ENCODE measurements around the gene RTL10. TPM values are rescaled to one million over a fixed set of nuclear protein-coding genes. Genes with fewer than 3 reads are reported as not detected.
A peak's percentile ranks its signal among the peaks of the same experiment; 100 is the strongest.

RTL10 gene
- total RNA-seq, 3 donors from 2014 or later: 10.1 to 12.2 (median 11.9) TPM

DNA sequence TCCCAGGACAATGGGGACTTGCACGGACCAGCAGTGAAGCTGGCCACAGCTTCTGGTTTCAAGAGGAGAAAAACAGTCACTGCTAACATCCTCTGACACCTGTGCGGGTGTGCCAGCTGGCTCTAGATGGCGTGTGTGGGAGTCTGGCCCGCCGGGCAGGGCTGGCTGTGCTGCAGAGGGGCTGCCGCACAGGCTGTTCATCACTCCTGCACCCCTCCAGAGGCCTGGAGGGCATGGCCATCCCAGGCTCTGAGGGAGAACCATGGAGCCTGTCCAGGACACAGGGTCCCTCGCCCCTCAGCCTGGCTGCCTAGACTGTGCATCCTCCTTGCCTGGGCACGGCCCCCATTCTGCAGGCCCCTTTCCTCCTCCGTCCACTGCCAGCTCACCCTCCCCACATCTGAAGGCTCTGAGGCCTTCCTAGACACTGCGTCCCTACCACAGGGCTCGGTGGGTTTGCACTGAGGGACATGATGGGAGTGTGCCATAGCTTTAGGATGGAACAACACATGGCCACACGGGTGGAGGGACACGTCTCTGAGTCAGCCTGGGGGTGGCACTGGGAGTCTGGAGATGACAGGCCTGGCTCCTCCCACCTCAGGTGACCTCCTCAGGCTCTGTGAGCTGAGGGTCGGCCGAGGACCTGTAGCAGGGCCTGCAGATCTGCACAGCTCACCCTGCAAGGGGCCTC is 42.1 kb upstream of the RTL10 start:
- no peak for ATAC-seq
- Histone ChIP-seq H3K9me3 (no peaks in the 10 kb centered on the region), H3K4me3 (no peak overlapping the region), H3K36me3 (ENCODE audit: low read depth) (no peaks in the 10 kb centered on the region), H3K4me1 (ENCODE audit: low read depth) (peaks cover 4% of the 10 kb centered on the region)
- TF ChIP-seq, protein P1, sequence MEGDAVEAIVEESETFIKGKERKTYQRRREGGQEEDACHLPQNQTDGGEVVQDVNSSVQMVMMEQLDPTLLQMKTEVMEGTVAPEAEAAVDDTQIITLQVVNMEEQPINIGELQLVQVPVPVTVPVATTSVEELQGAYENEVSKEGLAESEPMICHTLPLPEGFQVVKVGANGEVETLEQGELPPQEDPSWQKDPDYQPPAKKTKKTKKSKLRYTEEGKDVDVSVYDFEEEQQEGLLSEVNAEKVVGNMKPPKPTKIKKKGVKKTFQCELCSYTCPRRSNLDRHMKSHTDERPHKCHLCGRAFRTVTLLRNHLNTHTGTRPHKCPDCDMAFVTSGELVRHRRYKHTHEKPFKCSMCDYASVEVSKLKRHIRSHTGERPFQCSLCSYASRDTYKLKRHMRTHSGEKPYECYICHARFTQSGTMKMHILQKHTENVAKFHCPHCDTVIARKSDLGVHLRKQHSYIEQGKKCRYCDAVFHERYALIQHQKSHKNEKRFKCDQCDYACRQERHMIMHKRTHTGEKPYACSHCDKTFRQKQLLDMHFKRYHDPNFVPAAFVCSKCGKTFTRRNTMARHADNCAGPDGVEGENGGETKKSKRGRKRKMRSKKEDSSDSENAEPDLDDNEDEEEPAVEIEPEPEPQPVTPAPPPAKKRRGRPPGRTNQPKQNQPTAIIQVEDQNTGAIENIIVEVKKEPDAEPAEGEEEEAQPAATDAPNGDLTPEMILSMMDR (IDR thresholded peaks at IDR 0.05): no peak
- intact Hi-C loops (cut with DNase I, micrococcal nuclease): no loop called here
- no peak for DNase-seq

DNA sequence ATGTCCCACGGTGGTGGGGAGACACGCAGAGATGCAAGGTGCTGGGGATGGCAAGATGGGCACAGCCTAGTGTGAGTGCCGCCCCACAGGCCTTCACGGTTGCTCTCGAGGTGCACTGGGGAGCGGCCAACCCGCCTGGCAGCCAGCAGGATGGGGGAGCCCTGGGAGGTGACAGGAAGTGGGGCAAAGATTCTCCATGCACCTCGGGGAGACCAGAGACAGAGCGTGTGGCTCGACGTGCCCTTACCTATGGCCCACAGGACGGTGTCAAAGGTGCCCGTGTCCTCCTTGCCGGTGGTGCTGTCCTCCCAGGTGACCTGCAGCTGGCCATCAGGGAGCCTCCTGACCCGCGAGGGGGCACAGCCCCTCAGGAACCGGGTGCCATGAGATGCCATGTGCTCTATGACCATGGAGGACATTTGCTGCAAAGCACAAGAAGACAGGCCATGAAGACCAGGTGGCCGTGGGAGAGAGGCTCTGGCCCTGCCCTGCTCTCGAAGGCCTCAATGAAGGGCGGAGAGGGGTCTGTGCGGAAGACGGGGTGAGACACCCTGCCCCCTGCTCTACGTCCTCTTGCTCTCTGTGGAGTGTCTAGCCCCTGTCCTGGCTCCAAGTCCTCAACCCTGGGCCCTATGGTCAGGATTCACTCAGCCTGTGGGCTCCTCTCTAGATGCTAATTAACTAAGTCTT is 40.6 kb upstream of the RTL10 start:
- ATAC-seq: no peak
- DNase-seq: peak in 1 of 3 donors; percentile 45
- TF ChIP-seq, protein P1 (IDR thresholded peaks at IDR 0.05): no peak
- Histone ChIP-seq H3K4me1 (ENCODE audit: low read depth) (no peaks in the 10 kb centered on the region), H3K4me3 (no peak overlapping the region), H3K9me3 (no peaks in the 10 kb centered on the region), H3K36me3 (ENCODE audit: low read depth) (no peaks in the 10 kb centered on the region)
- intact Hi-C loops (cut with DNase I, micrococcal nuclease): no loop called here

DNA sequence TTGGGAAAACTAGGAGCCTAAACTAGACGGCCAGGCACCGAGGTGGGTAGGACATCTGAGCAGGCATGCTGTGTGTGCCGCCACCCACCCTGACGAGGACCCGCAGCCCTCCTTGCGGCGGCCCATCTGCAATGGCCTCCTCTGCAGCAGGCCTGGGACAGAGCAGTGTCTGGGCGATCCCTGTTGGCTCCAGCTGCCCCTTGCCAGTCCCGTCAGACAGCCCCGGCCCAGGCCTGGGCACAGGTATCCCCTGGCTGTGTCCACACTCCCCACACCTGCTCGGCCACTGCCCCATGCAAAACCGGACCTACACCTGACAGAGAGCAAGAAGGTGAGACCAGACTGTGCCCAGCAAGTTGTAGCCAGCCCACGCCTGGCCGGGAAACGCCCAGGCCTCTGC is 38.7 kb upstream of the RTL10 start:
- Histone ChIP-seq H3K9me3 (no peaks in the 10 kb centered on the region), H3K4me1 (ENCODE audit: low read depth) (no peaks in the 10 kb centered on the region), H3K4me3 (no peak overlapping the region), H3K36me3 (ENCODE audit: low read depth) (no peaks in the 10 kb centered on the region)
- DNase-seq (peak in 1 of 3 donors; percentile 48), ATAC-seq (no peak)
- TF ChIP-seq, protein P1 (IDR thresholded peaks at IDR 0.05): no peak
- intact Hi-C loops (cut with DNase I, micrococcal nuclease): no loop called here

DNA sequence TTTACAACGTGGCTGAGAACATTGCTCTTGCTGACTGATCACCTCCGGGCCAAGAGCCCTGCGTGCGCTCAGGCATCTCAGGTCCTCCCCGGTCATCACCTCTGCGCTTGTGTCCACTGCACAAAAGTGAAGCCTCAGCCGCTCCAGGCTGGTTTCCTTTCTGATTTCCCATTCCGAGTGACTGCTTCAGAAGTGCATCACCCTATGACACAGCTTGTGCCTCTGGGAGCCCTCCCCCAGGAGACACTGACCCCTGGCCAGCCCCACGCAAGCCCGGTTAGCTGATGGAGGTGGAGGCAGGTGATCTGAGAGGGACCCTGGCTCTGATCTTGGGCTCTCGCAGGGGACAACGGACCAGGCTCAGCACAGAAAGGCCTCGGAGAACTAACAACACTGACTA is 38.3 kb upstream of the RTL10 start:
- H3K4me3 ChIP-seq: no peak overlapping the region
- no peaks in the 10 kb centered on the region for H3K9me3 ChIP-seq
- no peaks in the 10 kb centered on the region for H3K4me1 ChIP-seq (ENCODE audit: low read depth)
- ATAC-seq: no peak
- intact Hi-C loops (cut with DNase I, micrococcal nuclease): no loop called here
- DNase-seq: no peak
- H3K36me3 ChIP-seq (ENCODE audit: low read depth): no peaks in the 10 kb centered on the region
- TF ChIP-seq, protein P1 (IDR thresholded peaks at IDR 0.05): no peak

DNA sequence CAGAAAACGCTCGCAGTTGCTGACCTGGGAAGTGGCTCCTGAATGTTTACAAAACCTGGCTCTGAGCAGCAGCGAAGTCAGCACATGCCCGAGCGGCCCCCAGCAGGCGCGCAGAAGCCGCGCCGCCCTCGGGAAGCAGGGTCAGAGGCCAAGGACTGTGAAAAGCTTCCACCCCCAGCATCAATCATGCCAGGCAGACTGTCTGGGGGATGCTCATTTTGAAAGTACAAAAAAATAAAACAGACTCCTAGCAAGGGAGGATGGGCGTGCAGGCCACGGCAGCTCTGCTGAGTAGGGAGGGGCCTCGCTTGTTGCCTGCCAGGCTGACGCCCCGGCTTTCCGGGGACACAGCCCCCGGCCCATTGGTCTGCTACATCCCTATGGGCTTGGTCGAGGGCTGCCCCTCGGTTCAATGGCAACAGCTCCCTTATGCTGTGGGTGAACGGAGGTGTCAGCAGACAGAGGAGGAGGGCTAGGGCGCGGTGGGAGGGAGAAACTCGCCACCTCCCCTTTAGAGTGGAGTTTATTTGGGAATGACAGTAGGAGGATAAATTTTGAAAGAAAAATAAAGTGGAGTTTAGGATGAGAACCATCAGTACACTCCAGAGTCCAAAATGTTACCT is 37.7 kb upstream of the RTL10 start:
- DNase-seq (peak in 1 of 3 donors; percentile 63), ATAC-seq (peak; percentile 36)
- Histone ChIP-seq H3K36me3 (ENCODE audit: low read depth) (no peaks in the 10 kb centered on the region), H3K4me1 (ENCODE audit: low read depth) (no peaks in the 10 kb centered on the region), H3K4me3 (no peak overlapping the region), H3K9me3 (no peaks in the 10 kb centered on the region)
- TF ChIP-seq, protein P1 (IDR thresholded peaks at IDR 0.05): no peak
- intact Hi-C loops (cut with DNase I, micrococcal nuclease): no loop called here
